Transverse colon (tissue), 4 donors: ENCODE measurements around the gene LILRB1. TPM values are rescaled to one million over a fixed set of nuclear protein-coding genes. Genes with fewer than 3 reads are reported as not detected.

Experiments used
- DNase-seq: peaks from one replicate; pipeline ENCODE4 v3.0.0-alpha.2; 2019
- H3K27ac ChIP-seq, 4 donors: fragments of 200-600 bp; sonication (generic); 2 replicates each; pipeline ENCODE4 v1.5.1; 2016 to 2018; ENCODE audit warnings: inconsistent platforms in 4 of 4
- H3K27me3 ChIP-seq: fragments of 200-600 bp; sonication (generic); 2 replicates; pipeline ENCODE4 v1.5.1; 2017; ENCODE audit warnings: inconsistent platforms
- H3K36me3 ChIP-seq, 4 donors: fragments of 200-600 bp; sonication (generic); 2 replicates each; pipeline ENCODE4 v1.5.1; 2017 to 2019; ENCODE audit warnings: inconsistent platforms in 4 of 4
- H3K4me1 ChIP-seq, 4 donors: fragments of 200-600 bp; sonication (generic); 2 replicates each; pipeline ENCODE4 v1.5.1; 2017 to 2020; ENCODE audit warnings: inconsistent platforms in 4 of 4
- H3K4me3 ChIP-seq, 4 donors: fragments of 200-600 bp; sonication (generic); 1 replicate in 1 of 4; 2 replicates in 3 of 4; pipeline versions ENCODE4 v1.5.1 to v1.6.1; 2017 to 2019; ENCODE audit warnings: inconsistent platforms in 4 of 4
- H3K9me3 ChIP-seq, 2 donors: fragments of 200-600 bp; sonication (generic); 2 replicates each; pipeline ENCODE4 v1.5.1; 2017 to 2019; ENCODE audit warnings: inconsistent platforms in 2 of 2
- CTCF ChIP-seq, 5 experiments: fragments of 200-600 bp in 3 of 5; fragments of 450-650 bp in 2 of 5; sonication (generic) in 3 of 5; IDR thresholded peaks; 1 replicate in 2 of 5; 2 replicates in 3 of 5; pipeline ENCODE4 v1.5.1; 2016 to 2017; ENCODE audit warnings: antibody characterized with exemption in 5 of 5, inconsistent platforms in 3 of 5, mild to moderate bottlenecking in 2 of 5, moderate library complexity in 1 of 5
- EP300 ChIP-seq: sonication (generic); formaldehyde crosslinking; IDR thresholded peaks from one replicate; pipeline ENCODE4 v1.6.1; 2017; ENCODE audit warnings: antibody characterized with exemption, low read depth
- POLR2A ChIP-seq: fragments of 450-650 bp; IDR thresholded peaks from one replicate; pipeline ENCODE4 v1.6.1; 2016; ENCODE audit warnings: antibody characterized with exemption, mild to moderate bottlenecking, moderate library complexity
- POLR2AphosphoS5 ChIP-seq, 3 donors: sonication (generic); formaldehyde crosslinking; IDR thresholded peaks; one replicate each; pipeline ENCODE4 v1.6.1; 2016; ENCODE audit warnings: antibody characterized with exemption in 3 of 3
- WGBS, 2 donors: methylation state at CpG; one replicate each; pipeline ENCODE4 v1.1.5; 2018; ENCODE audit warnings: low coverage in 1 of 2; 5-methylcytosine and 5-hydroxymethylcytosine counted together
- in situ Hi-C, 4 donors: fragments of 200-750 bp; cut with MboI; loops; one replicate each; pipeline versions ENCODE4 v1.15.0 to v1.15.1; 2017; ENCODE audit warnings: low sequenced_read_pairs in 3 of 4, low pct_ligation_motif_present in 1 of 4, low pct_unique_long_range_greater_than_20kb in 1 of 4
- intact Hi-C: fragments of 100-400 bp; cut with DNase I; formaldehyde crosslinking; loops from one replicate; pipeline ENCODE4 v1.15.1; 2023; ENCODE audit warnings: low total_unique reads
- total RNA-seq, 4 donors: library from RNA; depleted of rRNA; stranded (reverse); fragments of >200 nt; gene quantifications; one replicate each; pipeline ENCODE4 v1.1.0, GENCODE V29; 2016

Gene LILRB1
- total RNA-seq, 4 donors from 2014 or later, result 0.96 to 5.1 TPM; not detected in 2

GRCh38 chr19:54612428-54612827 is 17.9 kb upstream of the LILRB1 start:
- no peak overlapping the region for H3K4me3 ChIP-seq
- H3K27ac ChIP-seq, result no peak overlapping the region
- H3K4me1 ChIP-seq, result no peaks in the 10 kb centered on the region
- no peaks in the 10 kb centered on the region for H3K36me3 ChIP-seq
- peaks cover 0 to 3% of the 10 kb centered on the region in 2 donors for H3K9me3 ChIP-seq
- no peak for DNase-seq
- TF ChIP-seq POLR2AphosphoS5 (IDR thresholded peaks at IDR 0.05) (no peak), EP300 (no peak), POLR2A (no peak), CTCF (IDR thresholded peaks at IDR 0.05) (no peak)
- in situ Hi-C loops (no loop called here), intact Hi-C loops (no loop called here)
- no peaks in the 10 kb centered on the region for H3K27me3 ChIP-seq
- WGBS, 2 donors, result 90 to 100% methylated on average over 1 of the region's 1 CpG

- in situ Hi-C loops, result no loop called here
- intact Hi-C loops, result no loop called here
- TF ChIP-seq POLR2AphosphoS5 (IDR thresholded peaks at IDR 0.05) (no peak), CTCF (IDR thresholded peaks at IDR 0.05) (no peak), EP300 (no peak), POLR2A (no peak)
- H3K4me3 ChIP-seq, result no peak overlapping the region
- 79 to 87% methylated on average over 1 of the region's 1 CpG for WGBS, 2 donors
- H3K36me3 ChIP-seq, result no peaks in the 10 kb centered on the region
- no peak for DNase-seq
- H3K4me1 ChIP-seq, result no peaks in the 10 kb centered on the region
- no peaks in the 10 kb centered on the region for H3K27me3 ChIP-seq
- no peak overlapping the region for H3K27ac ChIP-seq
- H3K9me3 ChIP-seq, result peaks cover 0 to 3% of the 10 kb centered on the region in 2 donors
Observed at GRCh38 chr19:54614726-54615125, 15.6 kb upstream of the LILRB1 start.

GRCh38 chr19:54616057-54616456 is 14.2 kb upstream of the LILRB1 start:
- 54 to 56% methylated on average over 3 of the region's 3 CpGs for WGBS, 2 donors

GRCh38 chr19:54616821-54617560 is 13.3 kb upstream of the LILRB1 start:
- H3K36me3 ChIP-seq, result no peaks in the 10 kb centered on the region
- TF ChIP-seq POLR2A (no peak), POLR2AphosphoS5 (IDR thresholded peaks at IDR 0.05) (no peak), CTCF (IDR thresholded peaks at IDR 0.05) (no peak), EP300 (no peak)
- intact Hi-C loops, result no loop called here
- H3K9me3 ChIP-seq, result no peaks in the 10 kb centered on the region
- no peaks in the 10 kb centered on the region for H3K4me1 ChIP-seq
- peak overlapping the region in 1 of 4 donors; percentile 7 for H3K4me3 ChIP-seq
- DNase-seq, result peak; percentile 31
- WGBS, 2 donors, result 29 to 65% methylated on average over 4 to 5 of the region's 5 CpGs
- H3K27ac ChIP-seq, result peak overlapping the region; percentile 16 to 62 (median 28)
- in situ Hi-C loops, result no loop called here
- no peaks in the 10 kb centered on the region for H3K27me3 ChIP-seq

More at GRCh38 chr19:54616057-54616456, 14.2 kb upstream of the LILRB1 start:
- intact Hi-C loops, result no loop called here
- no peak overlapping the region for H3K4me3 ChIP-seq
- H3K9me3 ChIP-seq, result no peaks in the 10 kb centered on the region
- H3K36me3 ChIP-seq, result no peaks in the 10 kb centered on the region
- in situ Hi-C loops, result no loop called here
- DNase-seq, result no peak
- H3K4me1 ChIP-seq, result no peaks in the 10 kb centered on the region
- H3K27ac ChIP-seq, result peak overlapping the region in 3 of 4 donors; percentile 16 to 62 (median 40)
- no peaks in the 10 kb centered on the region for H3K27me3 ChIP-seq
- TF ChIP-seq POLR2A (no peak), POLR2AphosphoS5 (IDR thresholded peaks at IDR 0.05) (no peak), CTCF (IDR thresholded peaks at IDR 0.05) (no peak), EP300 (no peak)
